CD4-positive, alpha-beta T cell treated with Interleukin-4 for 1 hour (primary cell): ENCODE data around the gene NFIX.

Experiments
- DNase-seq, 2 donors: peaks; one replicate each; pipeline ENCODE4 v3.0.0-alpha.2; 2020 to 2022

Gene NFIX

DNA sequence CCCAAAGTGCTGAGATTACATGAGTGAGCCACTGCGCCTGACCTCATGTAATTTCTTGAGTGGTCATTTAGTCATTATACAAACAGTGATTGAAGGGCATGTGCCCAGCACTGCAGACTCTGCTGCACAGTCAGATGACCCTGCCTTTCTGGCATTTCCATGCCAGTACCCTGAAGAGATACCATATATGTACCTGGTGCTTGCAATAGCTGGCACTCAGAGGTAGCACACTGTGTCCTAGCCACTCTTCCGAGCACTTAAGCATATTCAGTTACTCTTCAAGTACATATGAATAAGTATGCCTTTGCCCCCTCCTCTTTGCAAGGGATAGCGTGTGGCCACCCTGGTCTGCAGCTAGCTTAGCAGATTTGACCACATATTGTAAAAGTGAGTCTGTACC is 139.4 kb downstream of the NFIX start:
- DNase-seq, result no peak

- DNase-seq, result no peak
These were observed 140.1 kb downstream of the NFIX start for GRCh38 chr19:13135068-13136062.

- no peak for DNase-seq
These were observed 142.1 kb downstream of the NFIX start for GRCh38 chr19:13137290-13137794.

- DNase-seq, result no peak
These were observed 143.1 kb downstream of the NFIX start for GRCh38 chr19:13138171-13138915.

- no peak for DNase-seq
These were observed 143.6 kb downstream of the NFIX start for GRCh38 chr19:13138916-13139198.

GRCh38 chr19:13139633-13140311 is 144.5 kb downstream of the NFIX start:
- no peak for DNase-seq

GRCh38 chr19:13146763-13147563 is 151.7 kb downstream of the NFIX start:
- peak in 1 of 2 donors; percentile 56 for DNase-seq
